8988T (cell line): ENCODE data around the gene DDX41.
"Not testable (repeated sequence)": the region's sequence is repeated elsewhere in the genome, so short reads cannot be mapped to it uniquely, and the experiment has no call there.

ENCODE experiments used
- DNase-seq: peaks from one replicate; pipeline ENCODE4 v3.0.0; 2011

DDX41 gene

GRCh38 chr5:177497292-177498012 lies 19.3 kb downstream of the DDX41 start, which contains the start of gene PDLIM7:
Gene PDLIM7 (minus strand): TSS chr5:177497604. CDS start chr5:177496512, 1,092 bp downstream.
- peak; percentile 99 for DNase-seq

- peak; percentile 80 for DNase-seq
Observed at GRCh38 chr5:177496727-177497291, 20.0 kb downstream of the DDX41 start.

GRCh38 chr5:177496070-177496726 lies 20.6 kb downstream of the DDX41 start:
- DNase-seq: peak; percentile 83

GRCh38 chr5:177495243-177496060 lies 21.3 kb downstream of the DDX41 start:
- no peak for DNase-seq

GRCh38 chr5:177494346-177495195 lies 22.2 kb downstream of the DDX41 start:
- peak; percentile 93 for DNase-seq

GRCh38 chr5:177493795-177494345 lies 22.9 kb downstream of the DDX41 start:
- DNase-seq: no peak

- DNase-seq: no peak
Observed at GRCh38 chr5:177492841-177493240, 23.9 kb downstream of the DDX41 start.

- DNase-seq: no peak
Observed at GRCh38 chr5:177491983-177492746, 24.6 kb downstream of the DDX41 start.

- peak; percentile 99 for DNase-seq
Observed at GRCh38 chr5:177491429-177491945, 25.3 kb downstream of the DDX41 start.

- no peak for DNase-seq
Observed at GRCh38 chr5:177490992-177491391, 25.8 kb downstream of the DDX41 start.

- DNase-seq: no peak
Observed at GRCh38 chr5:177490311-177490991, 26.3 kb downstream of the DDX41 start.

GRCh38 chr5:177489119-177489716 lies 27.5 kb downstream of the DDX41 start:
- peak; percentile 84 for DNase-seq

- no peak for DNase-seq
Observed at GRCh38 chr5:177487975-177488374, 28.8 kb downstream of the DDX41 start.

GRCh38 chr5:177487144-177487543 lies 29.6 kb downstream of the DDX41 start:
- DNase-seq: no peak

GRCh38 chr5:177486256-177486655 lies 30.5 kb downstream of the DDX41 start:
- DNase-seq: no peak

GRCh38 chr5:177485753-177486152 lies 31.0 kb downstream of the DDX41 start:
- DNase-seq: not testable (repeated sequence)

GRCh38 chr5:177484902-177485549 lies 31.7 kb downstream of the DDX41 start:
- no peak for DNase-seq

- DNase-seq: no peak
Observed at GRCh38 chr5:177483994-177484901, 32.5 kb downstream of the DDX41 start.
